Lung (tissue), 12 donors: ENCODE results near the gene BABAM2. TPM values are rescaled to one million over a fixed set of nuclear protein-coding genes. Genes with fewer than 3 reads are reported as not detected.

ENCODE experiments used
- ATAC-seq: fragments of 200-7000 bp; cut with Tn5 transposase; one replicate; pipeline ENCODE4 v1.9.1; 2020; ENCODE audit warnings: moderate number of reproducible peaks; ENCODE audit not compliant: insufficient read depth, low FRiP score
- DNase-seq, 3 donors: peaks; one replicate each; pipeline ENCODE4 v3.0.0-alpha.2; 2013 to 2017
- H3K27ac ChIP-seq, 2 donors: one replicate each; pipeline ENCODE4 v1.5.1; 2013; ENCODE audit warnings: mild to moderate bottlenecking in 2 of 2, moderate library complexity in 2 of 2, control low read depth in 1 of 2, inconsistent platforms in 1 of 2, low read depth in 1 of 2, low read length in 1 of 2
- H3K27me3 ChIP-seq, 3 donors: one replicate each; pipeline ENCODE4 v1.5.1; 2013; ENCODE audit warnings: low read length in 2 of 3; ENCODE audit not compliant: control insufficient read depth in 3 of 3, insufficient read depth in 3 of 3
- H3K36me3 ChIP-seq, 4 donors: one replicate each; pipeline ENCODE4 v1.5.1; 2013; ENCODE audit warnings: low read length in 4 of 4, mild to moderate bottlenecking in 1 of 4, moderate library complexity in 1 of 4; ENCODE audit not compliant: control insufficient read depth in 4 of 4, insufficient read depth in 4 of 4
- H3K4me1 ChIP-seq, 5 donors: one replicate each; pipeline ENCODE4 v1.5.1; 2013; ENCODE audit warnings: low read length in 5 of 5, mild to moderate bottlenecking in 2 of 5, moderate library complexity in 1 of 5; ENCODE audit not compliant: control insufficient read depth in 5 of 5, insufficient read depth in 5 of 5
- H3K4me3 ChIP-seq: one replicate; pipeline ENCODE4 v1.5.1; 2013; ENCODE audit warnings: mild to moderate bottlenecking, control low read depth, moderate library complexity
- H3K9ac ChIP-seq, 2 donors: one replicate each; pipeline ENCODE4 v1.5.1; 2013; ENCODE audit warnings: low read length in 2 of 2, control low read depth in 1 of 2; ENCODE audit not compliant: insufficient read depth in 1 of 2
- H3K9me3 ChIP-seq, 4 donors: one replicate each; pipeline ENCODE4 v1.5.1; 2013; ENCODE audit warnings: low read length in 3 of 4, mild to moderate bottlenecking in 1 of 4, moderate library complexity in 1 of 4; ENCODE audit not compliant: control insufficient read depth in 4 of 4, insufficient read depth in 3 of 4
- CTCF ChIP-seq: IDR thresholded peaks from 2 replicates; pipeline ENCODE4 v1.5.1; 2012; ENCODE audit warnings: mild to moderate bottlenecking; ENCODE audit errors: control extremely low read depth, extremely low read depth
- WGBS, 2 donors: extraction: QIAGEN DNeasy Blood & Tissue Kit; methylation state at CpG; one replicate each; pipeline ENCODE4 v1.1.7; 2013; 5-methylcytosine and 5-hydroxymethylcytosine counted together
- polyA plus RNA-seq, 2 donors: library from polyadenylated mRNA; stranded (reverse); fragments of 200-250 nt; gene quantifications; one replicate each; pipeline ENCODE4 v1.2.1, GENCODE V29; 2013
- total RNA-seq, 2 donors: library from RNA; depleted of rRNA in 1 of 2; stranded (reverse); fragments of >200 nt in 1 of 2; gene quantifications; one replicate each; pipeline ENCODE4 v1.2.1, GENCODE V29; 2014 to 2021
- donor health status: control.
- donor health status: control.
- donor health status: Bipolar disorder and iron deficiency.
- donor health status: healthy.
- donor health status: DM: yes; HTN: yes; CAD: no.

Gene BABAM2
- total and polyA plus RNA-seq, 4 donors: 19.0 to 43.3 (median 33.7) TPM

GRCh38 chr2:27852691-27853090 is 37.8 kb upstream of the BABAM2 start:
- no peak overlapping the region for H3K9ac ChIP-seq
- no peak overlapping the region for H3K4me3 ChIP-seq
- no peak overlapping the region for H3K27ac ChIP-seq
- ATAC-seq: no peak
- 88 to 91% methylated on average over 1 of the region's 1 CpG for WGBS, 2 donors
- TF ChIP-seq CTCF: no peak
- peak in 2 of 3 donors; percentile 63 to 76 for DNase-seq
- peaks cover 0 to 2% (median 0%) of the 10 kb centered on the region in 3 donors for H3K27me3 ChIP-seq
- H3K36me3 ChIP-seq: no peaks in the 10 kb centered on the region
- H3K9me3 ChIP-seq: peaks cover 0 to 2% (median under 1%) of the 10 kb centered on the region in 4 donors
- peaks cover 0 to 7% (median 2%) of the 10 kb centered on the region in 5 donors for H3K4me1 ChIP-seq

GRCh38 chr2:27854229-27854862 is 36.2 kb upstream of the BABAM2 start:
- H3K4me3 ChIP-seq: no peak overlapping the region
- ATAC-seq (no peak), DNase-seq (peak in 2 of 3 donors; percentile 10 to 20)
- TF ChIP-seq CTCF: no peak
- H3K27me3 ChIP-seq: peaks cover 0 to 2% (median 0%) of the 10 kb centered on the region in 3 donors
- no peaks in the 10 kb centered on the region for H3K36me3 ChIP-seq
- H3K9me3 ChIP-seq: peaks cover 0 to 5% (median 1%) of the 10 kb centered on the region in 4 donors
- no peak overlapping the region for H3K9ac ChIP-seq
- H3K4me1 ChIP-seq: peaks cover 0 to 7% (median 2%) of the 10 kb centered on the region in 5 donors
- 74 to 82% methylated on average over 3 of the region's 3 CpGs for WGBS, 2 donors
- no peak overlapping the region for H3K27ac ChIP-seq

GRCh38 chr2:27855476-27855875 is 35.1 kb upstream of the BABAM2 start:
- H3K4me3 ChIP-seq: no peak overlapping the region
- H3K4me1 ChIP-seq: peaks cover 0 to 7% (median 2%) of the 10 kb centered on the region in 5 donors
- no peaks in the 10 kb centered on the region for H3K36me3 ChIP-seq
- no peak for TF ChIP-seq CTCF
- no peak overlapping the region for H3K27ac ChIP-seq
- no peak overlapping the region for H3K9ac ChIP-seq
- ATAC-seq: peak; percentile 77
- no peak for DNase-seq
- peaks cover 0 to 2% (median 0%) of the 10 kb centered on the region in 3 donors for H3K27me3 ChIP-seq
- peaks cover 0 to 5% (median 1%) of the 10 kb centered on the region in 4 donors for H3K9me3 ChIP-seq
